ENCODE data around the gene TAF1B.
A peak's percentile ranks its signal among the peaks of the same experiment; 100 is the strongest.
"Not testable (repeated sequence)": the region's sequence is repeated elsewhere in the genome, so short reads cannot be mapped to it uniquely, and the experiment has no call there.

The TAF1B gene

DNA sequence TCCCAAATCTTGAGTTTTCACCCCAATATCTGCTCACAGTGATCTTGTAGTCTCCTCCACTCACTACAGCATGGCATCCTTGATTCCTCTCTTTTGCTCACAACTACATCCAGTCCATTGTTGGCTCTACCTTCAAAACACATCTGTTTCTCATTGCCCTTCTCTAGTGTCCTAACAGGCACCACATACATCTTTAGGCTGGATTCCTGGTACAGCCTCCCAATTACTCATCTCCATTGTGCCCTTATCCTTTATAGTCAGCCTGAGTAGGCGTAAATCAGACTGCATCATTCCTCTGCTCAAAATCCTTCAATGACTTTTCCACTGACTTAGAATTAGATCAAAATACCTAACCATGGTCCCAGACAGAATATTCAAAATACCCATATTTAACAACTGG, 10.7 kb upstream of the TAF1B start:
- no peak for DNase-seq (ENCODE audit: low read depth)

DNA sequence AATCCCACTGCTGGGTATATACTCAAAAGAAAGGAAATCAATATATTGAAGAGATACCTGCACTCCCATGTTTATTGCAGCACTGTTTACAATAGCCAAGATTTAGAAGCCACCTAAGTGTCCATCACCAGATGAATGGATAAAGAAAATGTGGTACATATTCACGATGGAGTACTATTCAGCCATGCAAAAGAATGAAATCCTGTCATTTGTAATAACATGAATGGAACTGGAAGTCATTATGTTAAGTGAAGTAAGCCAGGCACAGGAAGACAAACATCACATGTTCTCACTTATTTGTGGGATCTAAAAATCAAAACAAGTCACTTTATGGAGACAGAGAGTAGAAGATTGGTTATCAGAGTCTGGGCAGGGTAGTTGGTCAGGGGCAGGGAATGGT, 8.2 kb upstream of the TAF1B start:
- DNase-seq (ENCODE audit: low read depth), result not testable (repeated sequence)

DNA sequence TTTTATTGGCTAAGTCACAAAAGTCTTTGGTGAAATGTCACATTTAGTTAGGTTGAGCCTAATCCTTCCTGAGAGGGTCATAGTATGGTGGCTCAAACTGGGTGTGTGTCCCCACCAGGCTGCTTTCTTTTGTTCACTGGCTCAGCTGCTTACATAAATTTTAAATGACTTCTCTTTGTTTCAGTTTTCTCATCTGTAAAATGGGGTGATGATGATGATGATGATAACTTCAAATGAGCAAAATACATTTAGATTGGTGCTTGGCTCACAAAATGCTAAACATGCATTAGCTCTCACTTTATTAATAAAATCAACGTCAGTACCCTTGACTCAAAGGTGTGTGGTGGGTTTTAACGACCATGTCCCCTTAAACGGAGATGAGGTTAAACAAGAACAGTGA, 7.2 kb upstream of the TAF1B start:
- no peak for DNase-seq (ENCODE audit: low read depth)

DNA sequence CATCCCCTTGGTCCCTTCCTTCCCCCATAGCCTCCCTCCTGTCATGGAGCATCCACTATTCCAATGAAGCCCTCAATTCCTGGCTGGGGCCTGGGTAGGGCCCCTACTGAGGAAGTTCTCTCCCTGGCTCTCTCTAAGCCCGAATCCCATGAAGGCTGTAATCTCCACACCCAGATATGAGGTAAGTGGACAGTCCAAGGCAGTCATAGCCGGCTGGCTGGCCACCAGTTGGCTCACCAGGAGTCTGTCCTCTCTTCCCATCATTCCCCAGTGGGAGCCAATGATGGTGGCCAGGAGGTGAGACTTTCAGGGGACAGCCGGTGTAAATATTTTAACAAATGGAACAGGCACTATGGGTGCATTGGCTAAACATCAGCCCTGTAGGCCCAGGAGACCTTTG, 6.8 kb upstream of the TAF1B start:
- DNase-seq (ENCODE audit: low read depth), result no peak

DNA sequence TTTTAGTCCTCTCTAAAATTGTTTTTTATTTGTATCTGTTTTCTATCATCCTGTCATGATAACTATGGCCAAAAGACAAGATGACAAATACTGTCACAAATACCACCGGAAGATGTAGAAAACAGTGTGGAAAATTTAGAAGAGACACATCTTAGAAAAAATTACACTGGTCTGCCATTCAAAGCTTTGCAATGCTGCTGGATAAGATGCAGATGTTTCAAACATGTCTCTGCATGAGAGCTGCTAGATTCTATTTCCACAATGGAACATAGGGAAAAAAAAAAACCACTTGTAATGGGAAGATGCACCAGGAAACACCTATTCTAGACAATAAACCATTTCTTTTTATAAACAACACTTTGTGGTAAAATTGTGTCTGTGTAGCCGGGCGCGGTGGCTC, 5.8 kb upstream of the TAF1B start:
- DNase-seq (ENCODE audit: low read depth), result no peak

DNA sequence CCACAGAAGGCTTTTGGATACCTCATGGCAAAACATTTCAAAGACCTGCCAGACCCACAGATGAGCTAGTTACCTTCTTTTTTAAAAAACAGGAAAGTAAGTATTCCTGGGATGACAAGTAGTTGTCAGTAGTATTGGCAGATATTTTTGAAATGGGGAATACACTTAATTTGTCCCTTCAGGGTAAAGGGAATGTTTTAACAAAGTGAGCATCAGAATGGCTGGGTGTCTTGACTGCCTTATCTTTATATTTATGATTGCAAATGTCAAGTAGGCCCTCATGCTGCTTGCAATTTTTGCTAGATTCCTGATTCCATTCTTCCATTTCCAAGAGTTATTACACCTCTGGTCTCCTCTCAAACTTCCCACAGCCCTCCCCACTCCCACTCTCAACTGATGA, 4.9 kb upstream of the TAF1B start:
- no peak for DNase-seq (ENCODE audit: low read depth)

DNA sequence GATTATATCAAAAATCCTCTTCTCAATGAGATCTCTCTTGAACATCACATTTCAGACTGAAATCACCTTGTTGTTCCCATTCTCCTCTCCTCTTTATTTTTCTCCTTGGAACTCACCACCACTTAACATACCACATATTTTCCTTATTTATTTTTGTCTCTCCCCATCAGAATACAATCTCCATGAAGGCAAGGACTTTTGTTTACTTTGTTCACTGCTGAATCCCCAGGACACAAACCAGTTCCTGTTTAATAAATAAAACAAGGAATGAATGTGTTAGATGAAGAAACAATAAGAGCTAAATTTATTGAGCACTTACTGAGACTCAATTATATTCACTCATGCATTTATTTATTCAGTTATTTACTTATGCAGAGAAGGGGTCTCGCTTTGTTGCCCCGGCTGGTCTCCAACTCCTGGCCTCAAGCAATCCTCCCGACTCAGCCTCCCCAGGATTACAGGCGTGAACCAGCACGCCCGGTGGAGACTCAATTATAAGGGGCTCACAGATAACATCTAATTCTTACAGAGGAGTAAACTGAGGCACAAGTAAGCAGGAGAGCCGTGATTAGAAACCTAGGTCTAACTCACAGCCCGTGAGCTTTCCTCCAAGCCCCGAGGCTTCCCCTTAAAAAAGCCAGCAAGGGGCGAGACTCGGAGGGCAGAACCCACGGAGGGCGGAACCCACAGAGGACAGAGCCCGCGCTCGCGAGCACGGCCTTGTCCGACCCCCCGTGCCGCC, 616 bp upstream of the TAF1B start:
- DNase-seq (ENCODE audit: low read depth), result no peak

DNA sequence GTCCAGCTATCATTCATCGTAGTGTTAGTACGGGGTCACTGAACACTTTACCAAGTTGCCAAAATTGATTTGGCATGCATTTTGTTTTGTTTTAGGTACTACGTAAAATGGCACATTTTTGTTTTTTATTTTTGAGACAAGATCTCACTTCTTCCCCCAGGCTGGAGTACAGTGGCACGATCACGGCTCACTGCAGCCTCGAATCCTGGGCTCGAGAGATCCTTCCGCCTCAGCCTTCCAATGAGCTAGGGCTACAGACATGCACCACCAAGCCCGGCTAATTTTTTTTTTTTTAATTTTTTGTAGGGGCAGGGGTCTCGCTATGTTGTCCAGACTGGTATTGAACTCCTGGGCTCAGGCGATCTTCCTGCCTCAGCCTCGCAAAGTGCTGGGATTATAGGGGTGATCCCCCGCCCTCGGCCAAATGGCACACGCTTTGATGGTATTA, 786 bp downstream of the TAF1B start:
- DNase-seq (ENCODE audit: low read depth), result peak; percentile 7

DNA sequence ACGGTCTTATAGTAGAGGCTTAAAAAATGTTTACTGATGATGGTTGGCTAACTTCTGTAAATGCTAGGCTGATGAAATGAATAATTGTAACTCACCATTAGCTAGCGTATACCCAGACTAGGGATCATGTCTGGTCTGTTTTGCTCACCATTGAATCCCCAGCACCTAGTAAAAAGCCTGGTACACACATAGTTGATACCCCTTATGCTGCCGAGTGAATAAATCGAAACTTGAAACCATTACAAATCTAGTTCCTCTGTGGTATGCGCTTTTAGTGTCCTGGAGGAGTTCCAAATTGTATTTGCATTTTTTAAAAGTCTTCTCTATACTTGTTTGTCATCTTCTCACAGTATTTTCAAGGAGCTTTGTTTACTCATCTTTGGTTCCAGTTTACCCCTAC, 1.3 kb downstream of the TAF1B start:
- no peak for DNase-seq (ENCODE audit: low read depth)

DNA sequence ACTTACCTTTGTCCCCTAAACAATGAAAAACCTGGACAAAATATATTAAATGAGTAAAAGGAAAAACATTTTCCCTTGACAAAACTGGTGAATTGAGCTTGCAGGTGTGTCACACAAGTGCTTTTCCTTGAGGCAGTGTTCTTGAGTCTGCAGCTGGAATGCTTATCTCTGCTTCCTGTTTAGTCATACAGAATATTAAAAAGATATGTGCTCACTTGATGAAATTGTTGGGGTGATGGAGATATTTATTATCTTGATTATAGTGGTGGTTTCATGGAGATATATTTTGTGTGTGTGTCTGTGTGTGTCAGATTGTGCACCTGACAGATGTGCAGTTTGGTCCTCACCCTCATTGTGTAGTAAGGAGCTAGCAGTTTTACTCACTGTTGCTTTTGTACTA, 3.3 kb downstream of the TAF1B start:
- no peak for DNase-seq (ENCODE audit: low read depth)

DNA sequence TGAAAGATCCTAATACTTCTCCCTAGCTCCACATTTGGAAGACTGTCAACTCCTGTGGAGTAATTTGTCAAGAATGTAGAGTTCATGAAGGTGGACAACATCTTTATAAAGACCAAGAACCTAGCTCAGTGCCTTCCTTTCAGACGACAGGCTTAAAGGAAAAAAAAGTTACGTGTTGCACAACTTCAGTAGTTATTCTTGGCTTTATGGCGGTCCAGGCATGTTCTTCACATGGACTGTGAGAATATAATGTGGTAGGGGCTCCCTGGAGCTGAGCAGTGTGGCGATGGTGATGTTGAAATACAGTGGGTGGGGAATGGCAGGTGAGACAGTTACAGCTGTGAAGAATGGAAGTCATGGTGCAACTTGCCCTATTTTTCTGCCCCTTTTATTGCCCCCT, 3.9 kb downstream of the TAF1B start:
- no peak for DNase-seq (ENCODE audit: low read depth)

DNA sequence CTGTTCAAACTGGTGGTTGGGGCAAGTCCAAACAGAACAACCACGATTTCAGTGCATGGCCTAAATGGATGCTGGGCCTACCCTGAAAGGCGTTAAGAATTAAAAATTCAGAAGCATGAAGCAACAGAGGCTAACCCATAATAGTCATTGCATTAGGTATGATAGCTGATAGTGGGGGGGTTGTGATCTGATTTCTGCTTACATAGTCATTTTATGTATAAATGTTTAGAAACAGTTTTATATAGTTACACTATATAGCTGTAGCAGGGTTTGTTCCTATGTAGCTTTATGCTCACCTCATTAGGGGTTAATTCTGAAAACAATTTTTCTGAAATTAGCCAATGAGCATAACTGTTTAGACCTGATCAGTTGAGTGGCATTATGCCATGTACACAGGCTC, 9.6 kb downstream of the TAF1B start:
- no peak for DNase-seq (ENCODE audit: low read depth)

DNA sequence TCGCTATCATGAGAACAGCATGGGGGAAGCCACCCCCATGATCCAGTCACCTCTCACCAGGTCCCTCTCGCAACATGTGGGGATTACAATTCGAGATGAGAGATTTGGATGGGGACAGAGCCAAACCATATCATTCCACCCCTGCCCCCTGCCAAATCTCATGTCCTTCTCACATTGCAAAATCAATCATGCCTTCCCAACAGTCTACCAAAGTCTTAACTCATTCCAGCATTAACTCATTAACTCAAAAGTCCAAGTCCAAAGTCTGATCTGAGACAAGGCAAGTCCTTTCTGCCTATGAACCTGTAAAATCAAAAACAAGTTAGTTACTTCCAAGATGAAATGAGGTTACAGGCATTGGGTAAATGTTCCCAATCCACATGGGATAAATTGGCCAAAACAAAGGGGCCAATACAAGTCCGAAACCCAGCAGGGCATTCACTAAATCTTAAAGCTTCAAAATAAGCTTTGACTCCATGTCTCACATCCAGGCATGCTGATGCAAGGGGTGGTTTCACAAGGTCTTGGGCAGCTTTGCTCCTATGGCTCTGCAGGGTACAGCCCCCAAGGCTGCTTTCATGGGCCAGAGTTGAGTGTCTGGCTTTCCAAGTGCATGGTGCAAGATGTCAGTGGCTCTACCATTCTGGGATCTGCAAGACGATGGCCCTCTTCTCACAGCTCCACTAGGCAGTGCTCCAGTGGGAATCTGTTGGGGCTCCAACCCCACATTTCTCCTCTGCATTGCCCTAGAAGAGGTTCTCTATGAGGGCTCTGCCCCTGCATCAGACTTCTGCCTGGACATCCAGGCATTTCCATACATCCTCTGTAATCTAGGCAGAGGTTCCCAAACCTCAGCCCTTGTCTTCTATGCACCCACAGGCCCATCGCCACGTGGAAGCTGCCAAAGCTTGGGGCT, 14.8 kb downstream of the TAF1B start:
- DNase-seq (ENCODE audit: low read depth), result no peak

DNA sequence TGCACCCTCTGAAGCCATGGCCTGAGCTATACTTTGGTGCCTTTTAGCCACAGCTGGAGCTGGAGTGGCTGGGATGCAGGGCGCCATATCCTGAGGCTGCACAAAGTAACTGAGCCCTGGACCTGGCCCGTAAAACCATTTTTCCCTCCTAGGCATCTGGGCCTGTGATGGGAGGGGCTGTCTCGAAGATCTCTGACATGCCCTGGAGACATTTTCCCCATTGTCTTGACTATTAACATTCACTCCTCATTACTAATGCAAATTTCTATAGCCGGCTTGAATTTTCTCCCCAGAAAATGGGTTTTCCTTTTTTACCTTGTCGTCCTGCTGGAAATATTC, 15.4 kb downstream of the TAF1B start:
- DNase-seq (ENCODE audit: low read depth), result no peak

DNA sequence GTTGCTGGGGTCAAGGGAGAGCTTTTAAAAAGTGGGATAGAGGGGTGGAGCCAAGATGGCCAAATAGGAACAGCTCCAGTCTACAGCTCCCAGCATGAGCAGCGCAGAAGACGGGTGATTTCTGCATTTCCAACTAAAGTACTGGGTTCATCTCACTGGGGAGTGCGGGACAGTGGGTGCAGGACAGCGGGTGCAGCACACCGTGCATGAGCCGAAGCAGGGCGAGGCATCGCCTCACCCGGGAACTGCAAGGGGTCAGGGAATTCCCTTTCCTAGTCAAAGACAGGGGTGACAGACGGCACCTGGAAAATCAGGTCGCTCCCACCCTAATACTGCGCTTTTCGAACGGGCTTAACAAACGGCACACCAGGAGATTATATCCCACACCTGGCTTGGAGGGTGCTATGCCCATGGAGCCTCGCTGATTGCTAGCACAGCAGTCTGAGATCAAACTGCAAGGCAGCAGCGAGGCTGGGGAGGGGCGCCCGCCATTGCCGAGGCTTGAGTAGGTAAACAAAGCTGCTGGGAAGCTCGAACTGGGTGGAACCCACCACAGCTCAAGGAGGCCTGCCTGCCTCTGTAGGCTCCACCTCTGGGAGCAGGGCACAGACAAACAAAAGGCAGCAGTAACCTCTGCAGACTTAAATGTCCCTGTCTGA, 17.8 kb downstream of the TAF1B start:
- not testable (repeated sequence) for DNase-seq (ENCODE audit: low read depth)

DNA sequence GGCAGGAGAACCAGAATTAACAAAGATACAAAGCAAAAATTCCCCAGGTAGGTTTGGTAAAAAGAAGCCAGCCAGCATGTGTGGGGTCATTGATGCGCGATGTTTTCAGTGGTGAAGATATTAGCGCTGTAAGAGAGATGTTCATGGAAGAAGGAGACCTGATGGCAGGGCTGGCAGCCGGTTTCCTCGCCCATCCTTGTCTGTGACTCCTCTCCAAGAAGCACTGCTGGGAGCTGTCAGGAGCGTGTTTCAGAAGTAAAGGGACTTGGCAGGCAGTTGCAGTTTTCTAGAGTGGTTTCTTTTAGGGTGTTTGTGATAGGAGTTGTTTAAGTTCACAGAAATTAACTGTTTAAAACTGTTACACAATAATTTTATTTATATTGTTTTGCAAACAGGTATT, 24.6 kb downstream of the TAF1B start:
- DNase-seq (ENCODE audit: low read depth), result no peak

DNA sequence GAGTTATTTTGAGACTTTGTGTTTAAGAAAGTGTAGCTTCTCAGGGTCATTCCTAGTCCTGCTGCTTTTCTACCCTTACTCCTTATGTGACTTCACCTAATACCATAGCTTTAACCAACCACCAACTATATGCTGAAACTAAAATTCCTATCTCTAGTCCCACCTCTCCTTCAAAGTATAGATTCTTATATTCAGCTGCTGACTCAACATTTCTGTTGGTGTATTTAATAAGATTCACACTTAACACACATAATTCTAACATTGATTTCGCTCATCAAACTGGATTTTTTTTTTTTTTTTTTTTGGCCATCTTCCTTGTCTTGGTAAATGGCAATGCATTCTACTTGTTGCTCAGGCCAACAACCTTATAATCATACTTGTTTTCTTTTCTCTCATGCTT, 30.1 kb downstream of the TAF1B start:
- DNase-seq (ENCODE audit: low read depth), result no peak

DNA sequence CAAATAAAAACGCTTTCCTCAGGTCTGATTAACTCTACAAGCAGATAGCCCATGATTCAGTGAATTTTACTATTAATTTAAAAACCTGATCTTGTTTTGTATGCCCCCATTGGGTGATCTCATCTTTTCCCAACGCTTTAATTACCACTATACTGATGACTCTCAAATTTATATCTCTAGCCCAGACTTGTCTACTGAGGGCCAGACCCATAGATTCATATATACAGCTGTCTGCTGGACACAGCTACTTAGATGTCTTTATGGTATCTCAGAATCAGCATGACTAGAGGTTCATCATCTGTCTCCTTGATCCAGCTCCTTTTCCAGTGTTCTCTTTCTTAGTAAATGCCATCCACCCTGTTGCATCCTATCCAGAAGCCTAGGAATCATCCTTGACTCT, 33.8 kb downstream of the TAF1B start:
- DNase-seq (ENCODE audit: low read depth), result no peak

DNA sequence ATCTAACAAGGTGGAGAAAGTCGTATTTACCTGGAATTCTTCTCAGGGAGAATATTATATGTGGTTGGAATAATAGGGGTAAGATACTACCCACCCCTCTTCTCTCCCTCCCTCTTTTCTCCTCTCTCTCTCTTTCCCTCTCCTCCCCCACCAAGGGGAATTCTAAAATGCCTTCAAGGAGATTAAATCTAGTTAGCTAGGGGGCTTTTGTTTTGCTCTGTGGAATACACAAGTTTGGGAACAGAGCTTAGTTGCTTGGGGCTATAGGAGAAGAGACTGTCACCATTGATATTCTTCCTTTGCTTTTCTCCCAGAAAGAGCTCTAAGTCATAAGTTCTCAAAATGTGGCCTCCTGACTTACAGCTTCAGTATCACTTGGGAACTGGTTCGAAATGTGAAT, 34.5 kb downstream of the TAF1B start:
- no peak for DNase-seq (ENCODE audit: low read depth)

DNA sequence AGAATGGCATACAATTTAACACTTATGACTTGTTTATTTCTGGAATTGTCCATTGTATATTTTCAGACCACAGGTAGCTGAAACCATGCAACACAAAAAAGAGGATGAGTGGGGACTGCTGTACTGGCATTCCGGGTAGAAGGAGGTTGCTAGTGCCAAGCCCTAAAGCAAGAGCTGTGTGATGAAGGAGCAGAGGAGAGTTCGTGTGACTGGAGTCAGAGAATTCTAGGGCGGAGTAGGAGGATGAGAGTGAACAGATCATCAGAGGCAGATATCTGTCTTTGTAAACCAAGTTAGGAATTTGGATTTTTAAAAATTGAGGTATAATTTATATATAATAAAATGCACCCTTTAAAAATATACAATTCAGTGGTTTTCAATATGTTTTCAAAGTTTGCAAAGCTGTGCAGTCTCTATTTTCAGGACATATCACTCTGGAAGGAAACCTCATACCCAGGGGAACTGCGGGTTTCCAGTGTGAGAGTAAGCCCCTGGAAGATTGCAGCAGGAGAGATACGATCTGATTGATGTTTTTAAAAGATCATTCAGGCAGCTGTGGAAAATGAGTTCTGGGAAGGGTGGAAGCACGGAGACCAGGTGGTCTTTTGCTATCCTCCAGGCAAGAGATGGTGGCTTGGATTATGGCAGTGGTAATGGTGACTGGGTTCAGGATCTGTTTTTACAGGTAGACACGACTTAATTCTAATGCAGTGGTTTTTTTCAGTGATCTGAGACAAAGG, 36.4 kb downstream of the TAF1B start:
- no peak for DNase-seq (ENCODE audit: low read depth)

DNA sequence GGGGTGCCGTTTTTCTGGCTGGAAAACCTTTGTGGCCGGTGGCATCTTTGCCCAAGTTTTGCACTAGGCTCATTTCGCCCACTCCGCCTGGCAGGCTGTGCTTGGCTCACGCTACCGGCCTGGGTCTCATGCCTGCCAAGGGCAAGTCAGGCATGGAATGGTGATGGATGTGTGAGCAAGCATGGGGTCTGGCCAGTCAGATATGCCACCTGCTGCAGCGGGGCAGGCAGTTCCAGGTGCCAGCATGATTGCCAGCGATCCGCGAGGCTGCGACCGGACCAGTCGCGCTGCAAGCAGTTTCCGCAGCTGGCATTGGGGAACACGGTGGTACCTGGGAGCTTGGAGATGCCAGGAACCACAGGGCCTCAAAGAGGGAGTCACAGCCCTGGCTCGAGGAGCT, 40.6 kb downstream of the TAF1B start:
- DNase-seq (ENCODE audit: low read depth), result no peak

DNA sequence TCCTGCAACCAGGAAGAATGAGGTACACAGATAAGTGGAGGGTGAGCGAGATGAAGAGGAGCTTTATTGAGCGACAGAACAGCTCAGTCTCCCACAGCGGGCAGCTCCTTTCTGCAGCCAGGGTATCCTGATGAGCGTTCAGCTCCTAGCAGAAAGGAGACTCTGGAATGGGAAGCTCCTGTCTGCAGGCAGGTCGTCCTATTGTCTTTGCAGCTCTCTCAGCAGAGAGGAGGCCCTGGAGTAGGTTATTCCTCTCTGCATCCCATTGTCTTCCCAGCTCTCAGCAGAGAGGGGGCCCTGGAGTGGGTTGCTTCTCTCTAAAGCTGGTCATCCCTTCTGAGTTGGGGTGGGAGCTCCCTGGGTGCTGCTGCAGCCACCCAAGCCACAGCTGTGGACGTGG, 41.2 kb downstream of the TAF1B start:
- DNase-seq (ENCODE audit: low read depth), result no peak
